Amniotic epithelial cell (primary cell): ENCODE data around the gene GASK1A.
A peak's percentile ranks its signal among the peaks of the same experiment; 100 is the strongest.
"Not testable (repeated sequence)": the region's sequence is repeated elsewhere in the genome, so short reads cannot be mapped to it uniquely, and the experiment has no call there.

Experiments used
- DNase-seq: peaks from one replicate; pipeline ENCODE4 v3.0.0-alpha.2; 2010; ENCODE audit warnings: low read depth

The GASK1A gene

GRCh38 chr3:42979044-42979972, at the start of gene GASK1A:
Gene GASK1A (plus strand): TSS chr3:42979311. CDS start chr3:42979643, 332 bp downstream.
- no peak for DNase-seq

- DNase-seq, result no peak
Observed at GRCh38 chr3:42934111-42934510, 45.0 kb upstream of the GASK1A start.

GRCh38 chr3:42934910-42935309, 44.2 kb upstream of the GASK1A start:
- DNase-seq, result no peak

- DNase-seq, result no peak
Observed at GRCh38 chr3:42935472-42935871, 43.6 kb upstream of the GASK1A start.

GRCh38 chr3:42936157-42936981, 42.7 kb upstream of the GASK1A start:
- peak; percentile 72 for DNase-seq

GRCh38 chr3:42937334-42937733, 41.8 kb upstream of the GASK1A start:
- no peak for DNase-seq

GRCh38 chr3:42942693-42943092, 36.4 kb upstream of the GASK1A start:
- no peak for DNase-seq

GRCh38 chr3:42946050-42946449, 33.1 kb upstream of the GASK1A start:
- DNase-seq, result no peak

- no peak for DNase-seq
Observed at GRCh38 chr3:42957573-42957972, 21.5 kb upstream of the GASK1A start.

GRCh38 chr3:42960282-42960681, 18.8 kb upstream of the GASK1A start:
- peak; percentile 10 for DNase-seq

GRCh38 chr3:42960786-42961185, 18.3 kb upstream of the GASK1A start:
- DNase-seq, result no peak

- DNase-seq, result peak; percentile 51
Observed at GRCh38 chr3:42961633-42962032, 17.5 kb upstream of the GASK1A start.

- DNase-seq, result no peak
Observed at GRCh38 chr3:42963269-42963668, 15.8 kb upstream of the GASK1A start.

- DNase-seq, result no peak
Observed at GRCh38 chr3:42964266-42964665, 14.8 kb upstream of the GASK1A start.

- DNase-seq, result no peak
Observed at GRCh38 chr3:42970557-42970956, 8.6 kb upstream of the GASK1A start.

GRCh38 chr3:42970976-42971772, 7.9 kb upstream of the GASK1A start:
- DNase-seq, result no peak

GRCh38 chr3:42974906-42975305, 4.2 kb upstream of the GASK1A start:
- DNase-seq, result not testable (repeated sequence)

- no peak for DNase-seq
Observed at GRCh38 chr3:42975456-42975855, 3.7 kb upstream of the GASK1A start.

GRCh38 chr3:42975955-42976354, 3.2 kb upstream of the GASK1A start:
- no peak for DNase-seq

GRCh38 chr3:42980209-42980608, 1.1 kb downstream of the GASK1A start:
- no peak for DNase-seq

GRCh38 chr3:42980909-42981308, 1.8 kb downstream of the GASK1A start:
- DNase-seq, result no peak
